ENCODE results near the gene CCN5.

DNA sequence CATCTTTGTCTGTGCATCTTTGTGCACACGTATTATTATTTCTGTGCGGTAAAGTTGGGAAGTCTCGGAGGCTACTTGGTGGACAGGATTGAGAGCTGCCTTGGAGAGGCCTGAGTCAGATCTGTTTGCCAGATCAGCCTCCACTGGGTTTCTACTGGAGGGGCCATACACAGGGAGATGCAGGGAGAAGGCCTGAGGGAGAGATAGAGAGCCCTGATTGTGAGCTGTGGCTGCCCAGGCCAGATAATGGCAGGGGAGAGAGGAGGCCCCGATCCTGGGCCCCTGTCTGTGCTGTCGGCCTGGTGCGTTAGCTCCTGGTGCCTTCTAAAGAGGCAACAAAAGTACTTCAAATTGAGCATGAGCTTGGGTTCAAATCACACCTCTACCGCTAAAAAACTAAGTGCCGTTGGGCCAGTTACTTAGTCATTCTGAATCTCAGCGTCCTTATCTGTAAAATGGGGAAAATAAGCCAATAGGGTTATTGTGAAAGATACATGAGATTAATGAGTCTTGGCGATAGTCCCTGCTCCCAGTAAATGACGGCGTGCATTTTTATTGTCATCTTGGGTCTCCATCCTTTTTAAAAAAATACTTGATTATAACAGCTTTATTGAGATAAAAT is 36.1 kb upstream of the CCN5 start:
- TF ChIP-seq, protein P1, sequence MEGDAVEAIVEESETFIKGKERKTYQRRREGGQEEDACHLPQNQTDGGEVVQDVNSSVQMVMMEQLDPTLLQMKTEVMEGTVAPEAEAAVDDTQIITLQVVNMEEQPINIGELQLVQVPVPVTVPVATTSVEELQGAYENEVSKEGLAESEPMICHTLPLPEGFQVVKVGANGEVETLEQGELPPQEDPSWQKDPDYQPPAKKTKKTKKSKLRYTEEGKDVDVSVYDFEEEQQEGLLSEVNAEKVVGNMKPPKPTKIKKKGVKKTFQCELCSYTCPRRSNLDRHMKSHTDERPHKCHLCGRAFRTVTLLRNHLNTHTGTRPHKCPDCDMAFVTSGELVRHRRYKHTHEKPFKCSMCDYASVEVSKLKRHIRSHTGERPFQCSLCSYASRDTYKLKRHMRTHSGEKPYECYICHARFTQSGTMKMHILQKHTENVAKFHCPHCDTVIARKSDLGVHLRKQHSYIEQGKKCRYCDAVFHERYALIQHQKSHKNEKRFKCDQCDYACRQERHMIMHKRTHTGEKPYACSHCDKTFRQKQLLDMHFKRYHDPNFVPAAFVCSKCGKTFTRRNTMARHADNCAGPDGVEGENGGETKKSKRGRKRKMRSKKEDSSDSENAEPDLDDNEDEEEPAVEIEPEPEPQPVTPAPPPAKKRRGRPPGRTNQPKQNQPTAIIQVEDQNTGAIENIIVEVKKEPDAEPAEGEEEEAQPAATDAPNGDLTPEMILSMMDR (IDR thresholded peaks at IDR 0.05; ENCODE audit: insufficient read depth, low read length) = no peak
- TF ChIP-seq, protein P2, sequence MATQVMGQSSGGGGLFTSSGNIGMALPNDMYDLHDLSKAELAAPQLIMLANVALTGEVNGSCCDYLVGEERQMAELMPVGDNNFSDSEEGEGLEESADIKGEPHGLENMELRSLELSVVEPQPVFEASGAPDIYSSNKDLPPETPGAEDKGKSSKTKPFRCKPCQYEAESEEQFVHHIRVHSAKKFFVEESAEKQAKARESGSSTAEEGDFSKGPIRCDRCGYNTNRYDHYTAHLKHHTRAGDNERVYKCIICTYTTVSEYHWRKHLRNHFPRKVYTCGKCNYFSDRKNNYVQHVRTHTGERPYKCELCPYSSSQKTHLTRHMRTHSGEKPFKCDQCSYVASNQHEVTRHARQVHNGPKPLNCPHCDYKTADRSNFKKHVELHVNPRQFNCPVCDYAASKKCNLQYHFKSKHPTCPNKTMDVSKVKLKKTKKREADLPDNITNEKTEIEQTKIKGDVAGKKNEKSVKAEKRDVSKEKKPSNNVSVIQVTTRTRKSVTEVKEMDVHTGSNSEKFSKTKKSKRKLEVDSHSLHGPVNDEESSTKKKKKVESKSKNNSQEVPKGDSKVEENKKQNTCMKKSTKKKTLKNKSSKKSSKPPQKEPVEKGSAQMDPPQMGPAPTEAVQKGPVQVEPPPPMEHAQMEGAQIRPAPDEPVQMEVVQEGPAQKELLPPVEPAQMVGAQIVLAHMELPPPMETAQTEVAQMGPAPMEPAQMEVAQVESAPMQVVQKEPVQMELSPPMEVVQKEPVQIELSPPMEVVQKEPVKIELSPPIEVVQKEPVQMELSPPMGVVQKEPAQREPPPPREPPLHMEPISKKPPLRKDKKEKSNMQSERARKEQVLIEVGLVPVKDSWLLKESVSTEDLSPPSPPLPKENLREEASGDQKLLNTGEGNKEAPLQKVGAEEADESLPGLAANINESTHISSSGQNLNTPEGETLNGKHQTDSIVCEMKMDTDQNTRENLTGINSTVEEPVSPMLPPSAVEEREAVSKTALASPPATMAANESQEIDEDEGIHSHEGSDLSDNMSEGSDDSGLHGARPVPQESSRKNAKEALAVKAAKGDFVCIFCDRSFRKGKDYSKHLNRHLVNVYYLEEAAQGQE (IDR thresholded peaks at IDR 0.05; ENCODE audit: insufficient replicate concordance, low read depth) = no peak
- no peak for TF ChIP-seq GABPA (IDR thresholded peaks at IDR 0.05; ENCODE audit: low read depth)

All from HL-60 (cell line).